Activated CD4-positive, alpha-beta T cell treated with anti-CD3 and anti-CD28 coated beads, Interleukin-2, amount 50 U/mL, for 1 hour (primary cell): ENCODE measurements around the gene MRPL1.

Experiments used
- DNase-seq: peaks from one replicate; pipeline ENCODE4 v3.0.0-alpha.2; 2020

Gene MRPL1

DNA sequence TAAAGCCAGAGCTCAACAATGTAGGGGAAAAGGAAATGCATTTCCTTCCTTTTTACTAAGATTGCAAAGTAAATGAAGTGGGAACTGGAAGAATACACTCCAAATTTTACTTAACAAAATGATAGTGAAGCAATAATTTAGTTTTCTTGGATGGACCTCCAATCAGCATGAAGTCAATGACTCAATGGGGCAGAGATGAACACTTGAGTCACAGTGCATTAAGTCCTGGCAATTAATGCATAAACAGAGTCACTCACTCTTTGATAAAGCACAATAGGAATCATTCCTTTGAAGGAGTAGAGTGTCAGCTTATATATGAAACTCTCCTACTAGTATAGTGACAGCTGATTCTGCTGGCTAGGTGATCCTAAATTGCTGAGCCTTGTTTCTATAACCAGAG lies 127.8 kb downstream of the MRPL1 start:
- DNase-seq = no peak

- DNase-seq = no peak
Observed at GRCh38 chr4:77990904-77991358, 128.3 kb downstream of the MRPL1 start.

DNA sequence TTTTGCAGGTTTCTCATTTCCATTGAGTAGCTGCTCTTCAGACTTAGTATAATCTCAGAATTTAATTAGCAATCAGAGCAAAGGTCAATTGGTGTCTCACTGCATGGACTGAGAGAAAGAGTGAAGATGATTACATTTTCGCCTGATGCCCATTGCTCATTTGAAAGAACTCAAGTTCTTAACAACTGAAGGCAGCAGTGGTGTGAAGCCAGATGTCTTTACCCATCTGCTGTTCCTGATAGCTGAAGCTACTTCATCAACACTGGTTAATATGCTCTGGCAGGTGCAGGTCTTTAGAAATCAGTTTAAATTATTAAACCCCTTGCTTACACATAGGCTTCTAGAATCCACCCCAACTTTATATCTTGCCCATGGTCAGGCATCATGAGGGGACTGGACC lies 130.0 kb downstream of the MRPL1 start:
- no peak for DNase-seq

GRCh38 chr4:77994194-77994721 lies 131.6 kb downstream of the MRPL1 start:
- no peak for DNase-seq

- DNase-seq = no peak
Observed at GRCh38 chr4:77996076-77996475, 133.4 kb downstream of the MRPL1 start.

- DNase-seq = no peak
Observed at GRCh38 chr4:78001531-78001930, 138.9 kb downstream of the MRPL1 start.

GRCh38 chr4:78002260-78002659 lies 139.6 kb downstream of the MRPL1 start:
- DNase-seq = no peak
